A673 (cell line): ENCODE measurements around the gene PMM2. TPM values are rescaled to one million over a fixed set of nuclear protein-coding genes. Genes with fewer than 3 reads are reported as not detected.

Source experiments
- BruUV-seq: library from RNA; stranded (reverse); fragments of 400-500 nt; replicated peaks from 2 replicates; lab custom pipeline; 2021; lab: Mats Ljungman, UMichigan
- CTCF ChIA-PET: fragments of 300-600 bp; sonication (Branson Sonifier 250); formaldehyde crosslinking; loops from one replicate; lab custom pipeline; 2022; ENCODE audit warnings: antibody characterized with exemption; lab: Charles Lee
- POLR2A ChIA-PET: fragments of 300-600 bp; sonication (Branson Sonifier 250); formaldehyde crosslinking; loops from one replicate; lab custom pipeline; 2022; ENCODE audit warnings: antibody characterized with exemption; ENCODE audit not compliant: low non-redundant PET; lab: Charles Lee
- DNase-seq: peaks from one replicate; pipeline ENCODE4 v3.0.0-alpha.2; 2015; ENCODE audit warnings: low spot score
- H3K27ac ChIP-seq: fragments of 200-600 bp; sonication (generic); 2 replicates; pipeline ENCODE4 v1.5.1; 2016; ENCODE audit warnings: mixed run types, low read depth, mild to moderate bottlenecking, mixed read lengths, antibody characterized with exemption, low read length; ENCODE audit not compliant: poor library complexity, severe bottlenecking
- H3K27me3 ChIP-seq: fragments of 200-600 bp; sonication (generic); replicated peaks from 2 replicates; pipeline ENCODE4 v1.6.1; 2017; ENCODE audit warnings: mixed run types, low read depth, mild to moderate bottlenecking, mixed read lengths, antibody characterized with exemption, low read length; ENCODE audit not compliant: insufficient read depth, poor library complexity
- H3K36me3 ChIP-seq: fragments of 200-600 bp; sonication (generic); 2 replicates; pipeline ENCODE4 v1.6.1; 2016; ENCODE audit warnings: mixed run types, mild to moderate bottlenecking, mixed read lengths, antibody characterized with exemption, low read length; ENCODE audit not compliant: insufficient read depth, poor library complexity, severe bottlenecking
- H3K4me1 ChIP-seq: fragments of 200-600 bp; sonication (generic); 2 replicates; pipeline ENCODE4 v1.6.1; 2017; ENCODE audit warnings: mixed run types, mild to moderate bottlenecking, mixed read lengths, antibody characterized with exemption, low read length; ENCODE audit not compliant: insufficient read depth, poor library complexity, severe bottlenecking
- H3K4me3 ChIP-seq: fragments of 200-600 bp; sonication (generic); 2 replicates; pipeline ENCODE4 v1.5.1; 2016; ENCODE audit warnings: low read depth, mixed run types, mild to moderate bottlenecking, mixed read lengths, low read length; ENCODE audit not compliant: poor library complexity, severe bottlenecking
- H3K9me3 ChIP-seq: fragments of 200-600 bp; sonication (generic); 2 replicates; pipeline ENCODE4 v1.6.1; 2016; ENCODE audit warnings: mixed run types, low read depth, mild to moderate bottlenecking, mixed read lengths, antibody characterized with exemption, low read length; ENCODE audit not compliant: poor library complexity, severe bottlenecking
- EZH2 ChIP-seq: fragments of 200-600 bp; sonication (generic); IDR thresholded peaks from 2 replicates; pipeline ENCODE4 v1.6.1; 2017; ENCODE audit warnings: borderline replicate concordance, low read depth, mild to moderate bottlenecking, mixed read lengths, antibody characterized with exemption, low read length; ENCODE audit not compliant: poor library complexity, severe bottlenecking
- intact Hi-C: fragments of 100-400 bp; cut with micrococcal nuclease; formaldehyde crosslinking; loops from one replicate; pipeline ENCODE4 v1.10.0; 2022; ENCODE audit not compliant: unreplicated experiment
- total RNA-seq: library from RNA; stranded (reverse); gene quantifications from 2 replicates; pipeline ENCODE4 v1.2.3, GENCODE V29; 2021
- TF ChIP-seq, protein P1 (sequence below): fragments of 300-800, 200-600 bp; sonication (generic); conservative IDR thresholded peaks from 2 replicates; pipeline ENCODE4 v1.5.1; 2017; ENCODE audit warnings: low read depth, mild to moderate bottlenecking, antibody characterized with exemption, low read length, moderate library complexity, mixed read lengths

PMM2 gene
- total RNA-seq, 1 experiment from 2014 or later = 54.8 TPM

DNA sequence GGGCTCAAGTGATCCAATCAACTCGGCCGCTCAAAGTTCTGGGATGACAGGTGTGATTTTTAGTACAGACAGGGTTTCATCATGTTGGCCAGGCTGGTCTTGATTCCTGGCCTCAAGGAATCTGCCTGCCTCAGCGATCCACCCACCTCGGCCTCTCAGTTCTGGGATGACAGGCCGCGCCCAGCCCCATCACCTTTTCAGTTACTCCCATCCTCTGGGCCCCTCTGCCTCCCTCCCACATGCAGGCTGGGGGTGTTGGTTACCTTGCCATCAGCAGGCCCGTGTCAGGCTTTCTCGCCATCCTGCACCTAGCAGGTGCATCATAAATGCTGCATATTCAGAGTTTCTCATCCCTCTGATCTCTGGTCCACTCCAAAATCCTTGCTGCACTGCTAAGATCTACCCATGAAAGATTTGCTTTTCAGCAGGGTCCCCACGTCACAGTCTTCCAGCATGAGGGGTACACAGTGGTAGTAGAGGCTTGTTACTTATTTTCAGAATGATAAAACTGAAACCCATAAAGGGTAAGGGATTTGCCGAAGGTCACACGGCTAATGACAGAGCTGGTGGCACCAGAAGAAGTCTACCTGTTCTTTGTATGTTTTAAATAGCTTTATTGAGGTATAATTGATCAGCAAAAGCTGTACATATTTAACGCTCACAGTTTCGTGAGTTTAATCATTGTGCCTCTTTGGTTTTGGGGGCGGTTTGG, 16.6 kb downstream of the PMM2 start:
- no peak overlapping the region for H3K27ac ChIP-seq
- no TSS peak for BruUV-seq
- no peaks in the 10 kb centered on the region for H3K27me3 ChIP-seq
- no peak overlapping the region for H3K4me3 ChIP-seq
- ChIA-PET CTCF (no interaction called here), POLR2A (no interaction called here)
- intact Hi-C loops = no loop called here
- H3K9me3 ChIP-seq = no peaks in the 10 kb centered on the region
- no peak for DNase-seq
- TF ChIP-seq, protein P1, sequence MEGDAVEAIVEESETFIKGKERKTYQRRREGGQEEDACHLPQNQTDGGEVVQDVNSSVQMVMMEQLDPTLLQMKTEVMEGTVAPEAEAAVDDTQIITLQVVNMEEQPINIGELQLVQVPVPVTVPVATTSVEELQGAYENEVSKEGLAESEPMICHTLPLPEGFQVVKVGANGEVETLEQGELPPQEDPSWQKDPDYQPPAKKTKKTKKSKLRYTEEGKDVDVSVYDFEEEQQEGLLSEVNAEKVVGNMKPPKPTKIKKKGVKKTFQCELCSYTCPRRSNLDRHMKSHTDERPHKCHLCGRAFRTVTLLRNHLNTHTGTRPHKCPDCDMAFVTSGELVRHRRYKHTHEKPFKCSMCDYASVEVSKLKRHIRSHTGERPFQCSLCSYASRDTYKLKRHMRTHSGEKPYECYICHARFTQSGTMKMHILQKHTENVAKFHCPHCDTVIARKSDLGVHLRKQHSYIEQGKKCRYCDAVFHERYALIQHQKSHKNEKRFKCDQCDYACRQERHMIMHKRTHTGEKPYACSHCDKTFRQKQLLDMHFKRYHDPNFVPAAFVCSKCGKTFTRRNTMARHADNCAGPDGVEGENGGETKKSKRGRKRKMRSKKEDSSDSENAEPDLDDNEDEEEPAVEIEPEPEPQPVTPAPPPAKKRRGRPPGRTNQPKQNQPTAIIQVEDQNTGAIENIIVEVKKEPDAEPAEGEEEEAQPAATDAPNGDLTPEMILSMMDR = no peak
- TF ChIP-seq EZH2 = no peak
- peaks cover 7% of the 10 kb centered on the region for H3K4me1 ChIP-seq
- H3K36me3 ChIP-seq = peaks cover 82% of the 10 kb centered on the region

DNA sequence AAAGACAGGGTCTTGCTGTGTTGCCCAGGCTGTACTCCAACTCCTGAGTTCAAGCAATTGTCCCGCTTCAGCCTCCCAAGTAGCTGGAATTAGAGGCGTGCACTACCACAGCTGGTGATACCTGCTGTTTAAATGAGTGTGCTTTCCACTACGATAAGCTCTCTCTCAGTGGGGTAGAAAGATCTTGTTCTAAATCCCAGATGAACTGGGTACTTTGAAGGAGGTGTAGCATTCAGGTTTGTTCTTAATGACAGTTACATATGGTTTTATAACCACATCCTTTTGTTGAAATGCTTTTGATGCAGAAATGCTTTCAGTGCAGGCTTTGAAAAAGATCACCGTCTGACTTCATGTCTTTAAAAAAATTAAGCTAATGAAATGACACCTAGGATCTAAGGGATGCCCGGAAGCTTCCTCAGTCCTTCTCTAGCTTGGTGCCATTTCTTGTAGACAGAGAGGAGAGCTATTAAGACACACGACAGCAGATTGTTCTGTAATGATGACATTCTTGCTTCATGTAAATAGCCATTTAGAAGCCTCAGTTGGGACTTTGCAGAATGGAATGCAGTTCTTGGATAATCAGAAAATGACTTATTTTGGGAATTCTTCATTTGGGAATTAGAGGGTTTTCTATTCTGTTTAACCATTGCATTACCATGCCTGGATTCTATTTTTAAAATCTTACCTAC, 19.5 kb downstream of the PMM2 start:
- H3K27ac ChIP-seq = no peak overlapping the region
- no peak overlapping the region for H3K4me3 ChIP-seq
- no peaks in the 10 kb centered on the region for H3K27me3 ChIP-seq
- BruUV-seq = TSS peak; percentile 3
- POLR2A ChIA-PET = no interaction called here
- intact Hi-C loops = no loop called here
- peaks cover 22% of the 10 kb centered on the region for H3K4me1 ChIP-seq
- TF ChIP-seq, protein P1 = no peak
- TF ChIP-seq EZH2 = no peak
- no peak for DNase-seq
- H3K36me3 ChIP-seq = peaks cover 74% of the 10 kb centered on the region
- CTCF ChIA-PET = no interaction called here
- no peaks in the 10 kb centered on the region for H3K9me3 ChIP-seq

DNA sequence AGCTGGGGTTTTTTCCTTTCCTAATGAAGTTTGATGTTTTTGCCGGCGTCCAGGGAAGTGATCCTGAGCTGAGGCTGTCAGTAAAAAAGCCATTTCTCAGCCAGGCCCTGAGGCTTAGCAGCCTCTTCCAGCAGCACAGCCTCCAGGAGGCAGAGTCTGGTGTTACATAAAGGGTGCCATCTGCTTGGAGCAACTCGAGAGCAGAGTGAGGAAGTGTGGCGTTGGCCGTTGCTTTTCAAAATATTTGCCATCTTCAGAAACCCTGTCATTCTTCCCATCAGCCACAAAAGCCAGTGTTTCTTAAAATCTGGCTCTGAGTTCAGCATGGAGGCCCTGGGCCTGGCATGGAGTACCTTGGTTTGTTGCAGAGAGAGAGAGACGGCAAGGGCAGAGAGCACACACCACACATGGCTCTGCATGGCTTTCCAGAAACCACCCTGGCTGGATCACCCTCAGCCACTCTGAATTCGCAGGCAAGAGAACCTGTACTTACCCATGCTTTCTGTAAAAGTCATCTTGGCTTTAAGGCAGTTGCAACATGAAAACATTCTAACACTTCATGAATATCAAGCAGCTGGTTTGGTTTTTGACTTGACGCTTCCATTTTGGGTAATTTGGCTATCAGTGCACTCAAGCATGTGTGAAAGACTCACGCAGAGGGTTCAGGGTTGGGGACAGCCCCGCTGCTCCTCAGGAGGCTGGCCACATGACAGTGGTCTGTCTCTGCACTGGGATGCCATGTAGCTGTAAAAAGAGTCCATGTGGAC, 21.0 kb downstream of the PMM2 start:
- no peaks in the 10 kb centered on the region for H3K27me3 ChIP-seq
- DNase-seq = no peak
- TF ChIP-seq EZH2 = no peak
- TF ChIP-seq, protein P1 = no peak
- H3K4me1 ChIP-seq = peaks cover 33% of the 10 kb centered on the region
- H3K36me3 ChIP-seq = peaks cover 59% of the 10 kb centered on the region
- H3K27ac ChIP-seq = peak overlapping the region; percentile 8
- POLR2A ChIA-PET = no interaction called here
- no peaks in the 10 kb centered on the region for H3K9me3 ChIP-seq
- intact Hi-C loops = no loop called here
- CTCF ChIA-PET = no interaction called here
- no TSS peak for BruUV-seq
- no peak overlapping the region for H3K4me3 ChIP-seq
